HG03469 (cell line): Measurements from ENCODE around the gene CIAPIN1.
"Not testable (repeated sequence)": the region's sequence is repeated elsewhere in the genome, so short reads cannot be mapped to it uniquely, and the experiment has no call there.

ENCODE experiments used
- ATAC-seq: cut with Tn5 transposase; IDR thresholded peaks from one replicate; pipeline ENCODE4 v1.9.1; 2021; ENCODE audit warnings: mild to moderate bottlenecking, moderate library complexity, moderate number of reproducible peaks; ENCODE audit not compliant: unreplicated experiment

CIAPIN1 gene

GRCh38 chr16:57444711-57445110 is 2.5 kb downstream of the CIAPIN1 start:
- no peak for ATAC-seq

- ATAC-seq: not testable (repeated sequence)
Measured at GRCh38 chr16:57440551-57440950, 6.6 kb downstream of the CIAPIN1 start.

- ATAC-seq: not testable (repeated sequence)
Measured at GRCh38 chr16:57439947-57440346, 7.2 kb downstream of the CIAPIN1 start.

- ATAC-seq: no peak
Measured at GRCh38 chr16:57435838-57436237, 11.3 kb downstream of the CIAPIN1 start.

- no peak for ATAC-seq
Measured at GRCh38 chr16:57434003-57434402, 13.2 kb downstream of the CIAPIN1 start.

GRCh38 chr16:57432989-57433388 is 14.2 kb downstream of the CIAPIN1 start:
- no peak for ATAC-seq

GRCh38 chr16:57432505-57432904 is 14.7 kb downstream of the CIAPIN1 start:
- ATAC-seq: no peak

DNA sequence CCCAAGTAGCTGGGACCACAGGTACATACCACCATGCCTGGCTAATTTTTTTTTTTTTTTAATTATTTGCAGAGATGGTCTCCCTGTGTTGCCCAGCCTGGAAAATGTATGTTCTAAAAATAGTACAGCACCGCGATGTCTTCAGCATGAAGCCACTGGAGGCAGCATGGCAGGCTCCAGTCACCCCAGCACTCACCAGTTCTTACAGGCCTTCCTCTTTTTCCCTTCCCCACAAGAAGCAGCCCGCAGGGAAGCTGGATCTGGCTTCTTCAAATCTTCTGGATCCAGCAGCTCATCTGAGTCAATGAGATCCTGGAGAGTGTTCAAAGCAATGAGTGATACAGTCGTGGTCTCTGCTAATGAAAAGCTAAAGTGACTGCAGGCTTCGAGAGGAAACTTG is 16.2 kb downstream of the CIAPIN1 start:
- ATAC-seq: no peak

DNA sequence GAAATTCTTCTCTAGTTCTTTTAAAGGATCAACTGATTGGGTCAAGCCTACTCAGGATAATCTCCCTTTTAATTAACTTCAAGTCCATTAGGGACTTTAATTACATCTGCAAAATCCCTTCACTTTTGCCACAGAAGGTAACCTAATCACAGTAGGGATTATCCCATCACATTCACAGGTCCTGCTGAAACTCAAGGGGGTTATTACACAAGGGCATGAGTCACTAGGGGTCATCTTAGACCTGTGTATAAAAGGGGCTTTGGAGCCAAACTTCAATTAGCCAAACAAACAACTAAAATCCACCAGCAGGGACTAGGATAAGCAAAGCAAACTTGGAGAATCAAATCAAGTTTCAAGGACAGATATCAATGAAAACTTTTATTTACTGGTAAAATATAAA is 19.4 kb downstream of the CIAPIN1 start:
- ATAC-seq: no peak

GRCh38 chr16:57427307-57427706 is 19.9 kb downstream of the CIAPIN1 start:
- no peak for ATAC-seq

- ATAC-seq: no peak
Measured at GRCh38 chr16:57426356-57426755, 20.8 kb downstream of the CIAPIN1 start.

- ATAC-seq: no peak
Measured at GRCh38 chr16:57424583-57424982, 22.6 kb downstream of the CIAPIN1 start.

DNA sequence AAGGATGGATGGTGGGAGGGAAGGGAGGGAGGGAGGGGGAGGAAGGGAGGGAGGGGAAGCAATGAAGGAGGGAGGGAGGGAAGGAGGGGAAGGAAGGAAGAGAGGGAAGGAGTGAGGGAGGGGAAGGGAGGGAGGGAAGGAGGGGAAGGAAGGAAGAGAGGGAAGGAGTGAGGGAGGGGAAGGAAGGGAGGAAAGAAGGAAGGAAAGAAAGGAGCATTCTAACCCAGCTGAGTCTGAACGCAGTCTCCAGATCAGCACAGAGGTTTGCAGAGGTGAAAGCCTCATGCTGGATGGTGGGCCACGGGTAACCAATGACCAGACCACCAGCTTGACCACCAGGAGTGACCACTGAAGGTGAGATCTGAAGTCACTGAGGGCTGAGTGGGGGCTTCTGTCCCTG is 24.0 kb downstream of the CIAPIN1 start:
- no peak for ATAC-seq

DNA sequence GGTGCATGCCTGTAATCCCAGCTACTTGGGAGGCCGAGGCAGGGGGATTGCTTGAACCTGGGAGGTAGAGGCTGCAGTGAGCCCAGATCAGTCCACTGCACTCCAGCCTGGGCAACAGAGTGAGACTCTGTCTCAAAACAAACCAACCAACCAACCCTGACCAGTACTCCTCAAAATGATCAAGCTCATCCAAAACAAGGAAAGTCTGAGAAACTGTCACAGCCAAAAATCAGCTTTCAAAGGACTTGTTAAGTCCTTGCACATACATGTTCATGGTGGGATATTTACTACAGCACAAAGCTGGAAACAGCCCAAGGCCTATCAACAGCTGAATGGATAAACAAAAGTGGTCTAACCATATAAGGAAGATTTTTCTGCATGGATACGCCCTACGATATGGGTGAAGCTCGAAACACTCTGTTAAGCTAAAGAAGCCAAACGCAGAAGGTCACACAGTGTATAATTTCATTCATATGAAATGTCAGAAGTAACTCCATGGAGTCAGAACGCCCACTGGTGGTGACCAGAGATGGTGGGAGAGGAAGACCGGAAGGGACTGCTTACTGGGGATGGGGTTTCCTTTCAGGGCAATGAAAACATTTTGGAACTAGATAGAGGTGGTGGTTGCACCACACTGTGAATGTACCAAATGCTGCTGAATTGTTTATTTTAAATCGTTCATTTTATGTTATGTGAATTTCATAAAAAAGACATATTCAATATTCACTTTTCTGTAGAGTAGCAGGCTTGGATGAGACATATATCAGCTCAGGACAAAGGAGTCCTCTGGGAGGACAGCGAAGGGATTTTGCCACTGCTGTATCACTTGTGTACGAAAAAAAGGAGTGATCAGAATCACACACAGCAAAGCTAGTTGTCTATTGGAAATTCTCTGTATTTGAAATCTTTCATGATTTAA is 24.9 kb downstream of the CIAPIN1 start:
- no peak for ATAC-seq

GRCh38 chr16:57419506-57419905 is 27.7 kb downstream of the CIAPIN1 start:
- ATAC-seq: no peak

GRCh38 chr16:57416084-57416483 is 31.1 kb downstream of the CIAPIN1 start:
- ATAC-seq: no peak

DNA sequence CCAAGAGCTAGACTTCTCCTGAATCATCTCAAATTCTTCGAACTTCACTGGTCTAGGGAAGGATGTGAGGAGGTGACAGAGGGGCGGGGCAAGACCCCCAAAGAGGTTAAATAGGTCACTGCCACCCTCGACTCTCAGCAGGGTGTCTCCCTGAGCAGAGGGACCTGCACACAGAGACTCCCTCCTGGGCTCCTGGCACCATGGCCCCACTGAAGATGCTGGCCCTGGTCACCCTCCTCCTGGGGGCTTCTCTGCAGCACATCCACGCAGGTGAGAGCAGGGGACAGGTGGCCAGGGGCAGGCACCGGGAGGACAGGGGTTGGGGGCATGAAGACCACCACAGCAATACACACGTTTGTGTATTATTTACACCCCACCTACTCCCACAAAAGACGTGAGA is 33.5 kb downstream of the CIAPIN1 start:
- no peak for ATAC-seq

DNA sequence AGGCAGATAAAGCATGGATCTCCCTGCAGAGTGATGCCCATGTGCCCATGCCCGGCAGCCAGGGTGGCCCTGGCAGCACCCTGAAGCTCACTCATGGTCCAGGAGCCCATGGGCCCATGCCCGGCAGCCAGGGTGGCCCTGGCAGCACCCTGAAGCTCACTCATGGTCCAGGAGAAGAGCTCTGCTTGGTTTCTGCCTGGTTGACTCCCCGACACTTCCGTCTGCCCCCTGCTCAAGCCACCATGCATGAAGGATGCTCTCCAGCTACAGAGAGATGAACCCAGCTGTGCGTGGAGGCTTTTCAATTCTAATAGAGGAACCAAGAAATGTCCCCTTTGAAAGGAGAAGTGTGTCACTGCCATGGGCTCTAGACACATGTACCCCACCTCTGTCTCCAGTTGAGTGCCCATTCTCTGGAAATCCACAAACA is 33.9 kb downstream of the CIAPIN1 start:
- no peak for ATAC-seq

DNA sequence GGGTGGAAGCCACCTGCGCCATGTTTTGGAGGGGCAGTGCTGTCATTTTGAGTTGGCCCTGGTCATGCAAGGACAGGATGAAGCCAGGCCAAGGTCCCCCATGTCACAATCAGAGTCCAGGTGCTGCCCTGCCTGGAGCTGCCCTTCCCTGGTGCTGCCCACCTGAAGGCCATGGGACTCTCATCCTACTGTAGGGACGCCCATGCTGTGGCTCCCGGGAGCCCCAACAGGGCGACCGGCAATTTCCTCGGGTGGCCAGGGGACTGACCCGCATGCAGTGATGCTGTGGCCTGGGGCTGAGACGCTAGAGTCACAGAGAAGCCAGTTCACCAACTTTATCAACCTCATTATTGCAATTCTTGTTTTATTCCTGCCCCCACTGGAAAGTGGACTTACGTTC is 34.6 kb downstream of the CIAPIN1 start:
- ATAC-seq: no peak

DNA sequence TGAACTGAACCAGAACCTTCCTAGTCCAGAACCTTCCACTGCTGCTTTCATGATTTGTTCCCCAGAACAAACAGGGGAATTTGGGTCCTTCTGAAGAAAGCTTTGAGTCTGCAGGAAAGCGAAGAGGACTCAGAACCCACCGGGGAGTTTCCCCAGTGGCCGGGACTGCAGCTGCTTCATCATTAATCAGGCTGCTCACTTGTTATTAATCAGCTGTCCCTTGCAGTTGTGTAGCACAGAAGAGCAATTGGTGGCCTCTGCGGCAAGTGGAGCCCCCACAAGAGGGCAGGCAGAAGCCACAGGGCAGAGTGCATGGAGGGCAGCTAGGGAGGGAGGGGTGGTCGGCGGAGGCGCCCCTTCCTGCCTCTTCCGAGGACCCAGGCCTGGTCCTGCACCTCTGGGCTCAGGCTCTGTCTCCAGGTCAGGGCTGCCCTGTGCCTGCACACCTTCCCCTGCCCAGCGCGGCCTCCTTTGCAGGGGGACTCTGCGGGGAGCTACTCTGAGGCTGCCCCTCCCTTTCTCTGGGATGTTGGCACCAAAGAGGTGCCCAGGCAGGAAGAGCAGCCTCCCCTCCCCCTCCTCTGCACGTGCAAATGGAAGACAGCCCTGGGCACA is 35.7 kb downstream of the CIAPIN1 start:
- ATAC-seq: no peak

GRCh38 chr16:57409870-57410587 is 37.2 kb downstream of the CIAPIN1 start:
- no peak for ATAC-seq

DNA sequence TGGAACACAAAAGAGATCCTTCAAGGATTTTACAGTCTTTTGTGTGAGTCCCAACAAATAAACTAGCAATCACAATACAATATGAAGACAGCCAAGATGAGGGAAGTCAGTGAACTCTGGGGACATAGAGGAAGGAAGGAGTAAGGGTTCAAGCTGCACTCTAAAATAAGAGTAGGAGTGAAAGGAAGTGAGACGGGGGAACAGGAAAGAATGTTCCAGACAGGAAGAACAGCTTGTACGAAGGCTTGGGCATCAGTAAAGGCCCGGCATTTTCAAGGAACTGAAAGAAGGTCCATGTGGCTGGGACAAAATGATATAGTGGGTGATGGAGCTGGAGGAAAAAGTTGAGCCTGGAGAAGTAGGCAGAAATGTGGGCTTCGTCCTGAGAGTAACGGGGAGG is 38.1 kb downstream of the CIAPIN1 start:
- ATAC-seq: no peak
